IPS-NIHi7 (cell line): ENCODE measurements around the gene ZNF764.
"Not testable (repeated sequence)": the region's sequence is repeated elsewhere in the genome, so short reads cannot be mapped to it uniquely, and the experiment has no call there.

Experiments used
- DNase-seq: peaks from one replicate; pipeline ENCODE4 v3.0.0; 2012; ENCODE audit warnings: mixed read lengths; ENCODE audit errors: extremely low spot score

Gene ZNF764

DNA sequence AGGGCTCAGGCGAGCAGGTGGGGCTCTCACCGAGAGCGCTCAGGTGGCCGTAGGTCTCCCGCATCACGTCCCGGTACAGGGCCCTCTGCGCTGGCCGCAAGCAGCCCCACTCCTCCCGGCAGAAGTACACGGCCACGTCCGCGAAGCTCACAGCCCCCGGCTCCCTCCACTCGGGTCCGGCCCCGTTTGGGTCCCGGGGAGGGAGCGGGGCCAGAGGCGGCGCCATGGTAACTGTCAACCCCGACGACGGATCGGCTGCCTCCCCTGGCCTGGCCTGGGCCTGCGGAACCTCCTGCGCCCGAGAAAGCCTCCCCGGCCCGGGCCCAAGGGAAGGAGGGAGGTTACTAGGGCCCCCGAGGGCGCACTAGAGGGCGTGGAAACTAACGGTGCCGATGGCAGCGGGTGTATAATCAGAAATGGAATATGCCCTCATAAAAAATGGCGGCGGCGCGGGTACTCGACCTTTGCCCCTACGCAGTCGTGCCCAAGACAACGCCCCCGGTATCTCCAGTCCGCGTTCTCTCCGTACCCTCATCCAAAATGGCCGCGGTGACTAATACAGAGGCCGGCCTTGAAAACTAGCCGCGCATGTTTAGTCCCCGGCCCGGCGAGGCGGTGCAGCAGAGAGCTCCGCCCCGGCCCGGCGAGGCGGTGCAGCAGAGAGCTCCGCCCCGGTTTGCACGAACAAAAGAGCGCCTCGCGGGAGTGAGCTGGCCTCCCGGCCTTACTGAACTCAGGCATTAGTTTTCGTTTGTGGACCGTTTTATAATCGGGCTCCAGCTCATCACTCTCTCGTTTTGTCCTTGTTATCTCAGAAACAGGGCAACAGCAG, at the start of gene ZNF764:
Gene ZNF764 (minus strand): TSS at position 418 of the 832 bp plus-strand sequence. CDS start 192 bp downstream, at position 226.
- peak; percentile 94 for DNase-seq

DNA sequence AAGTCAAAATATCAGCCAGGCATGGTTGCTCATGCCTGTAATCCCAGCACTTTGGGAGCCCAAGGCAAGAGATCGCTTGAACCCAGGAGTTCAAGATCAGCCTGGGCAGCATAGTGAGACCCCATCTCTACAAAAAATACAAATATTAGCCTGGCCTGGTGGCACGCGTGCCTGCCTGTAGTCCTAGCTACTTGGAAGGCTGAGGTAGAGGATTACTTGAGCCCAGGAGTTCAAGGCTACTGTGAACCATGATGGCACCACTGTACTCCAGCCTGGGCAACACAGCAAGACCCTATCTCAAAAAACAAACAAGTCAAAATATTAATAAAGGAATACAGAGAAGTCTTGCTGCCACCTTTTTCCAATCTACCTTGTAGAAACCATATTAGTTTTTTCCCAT, 47.8 kb upstream of the ZNF764 start:
- DNase-seq: no peak

DNA sequence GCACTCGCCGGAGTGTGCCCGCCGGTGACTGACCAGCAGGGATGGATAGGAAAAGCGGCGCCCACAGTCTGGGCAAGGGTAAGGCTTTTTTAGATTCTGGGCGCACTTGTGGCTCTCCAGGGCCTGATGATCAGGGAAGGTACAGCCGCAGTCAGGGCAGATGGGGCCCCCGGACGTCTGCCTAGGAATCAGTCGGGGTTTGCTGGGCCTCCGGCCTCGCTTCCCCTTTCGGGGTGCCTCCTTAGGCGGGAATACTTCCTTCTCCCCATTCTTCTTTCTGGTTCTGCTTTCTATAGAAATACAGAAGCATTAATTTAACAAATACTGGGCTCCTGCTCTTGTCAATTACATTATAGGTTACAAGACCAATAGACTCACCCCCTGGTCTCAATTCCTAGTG, 47.0 kb upstream of the ZNF764 start:
- DNase-seq: no peak

DNA sequence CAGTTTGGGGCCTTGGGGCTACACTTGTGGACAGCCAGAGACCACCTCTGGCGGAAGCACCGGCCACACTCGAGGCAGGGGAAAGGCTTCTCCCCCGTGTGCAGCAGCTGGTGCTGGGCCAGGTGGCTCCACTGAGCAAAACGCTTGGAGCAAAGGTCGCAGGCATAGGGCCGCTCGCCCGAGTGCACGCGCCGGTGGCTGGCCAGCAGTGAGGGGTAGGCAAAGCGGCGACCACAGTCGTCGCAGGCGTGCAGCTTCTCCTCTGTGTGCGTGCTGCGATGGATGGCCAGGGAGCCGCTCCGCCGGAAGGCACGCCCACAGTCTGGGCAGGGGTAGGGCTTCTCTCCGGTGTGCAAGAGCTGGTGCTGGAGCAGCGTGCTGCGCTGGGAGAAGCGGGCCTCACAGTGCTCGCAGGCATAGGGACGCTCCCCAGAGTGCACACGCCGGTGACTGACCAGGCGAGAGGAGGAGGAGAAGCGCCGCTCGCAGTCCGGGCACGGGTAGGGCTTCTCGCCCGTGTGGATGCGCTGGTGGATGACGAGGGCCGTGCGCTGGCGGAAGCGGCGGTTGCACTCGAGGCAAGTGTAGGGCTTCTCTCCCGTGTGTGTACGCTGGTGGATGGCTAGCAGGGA, 46.3 kb upstream of the ZNF764 start:
- no peak for DNase-seq

DNA sequence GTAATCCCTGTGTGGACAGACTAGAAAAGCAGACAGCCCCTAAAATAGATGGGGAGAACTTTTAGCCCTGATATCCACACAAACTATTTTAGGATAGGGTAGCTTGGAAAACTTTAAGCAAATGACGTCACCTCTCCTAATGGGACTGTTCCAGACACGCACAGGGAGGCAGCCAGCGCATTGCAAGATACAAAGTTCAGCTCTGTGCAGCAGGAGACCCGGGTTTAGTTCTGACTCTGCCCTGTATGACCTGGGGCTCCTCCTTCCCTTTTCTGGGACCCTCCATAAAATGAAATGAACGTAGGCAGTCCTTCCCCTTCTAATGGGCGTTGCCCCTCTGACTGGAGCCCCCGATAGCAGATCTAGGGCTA, 45.8 kb upstream of the ZNF764 start:
- no peak for DNase-seq

DNA sequence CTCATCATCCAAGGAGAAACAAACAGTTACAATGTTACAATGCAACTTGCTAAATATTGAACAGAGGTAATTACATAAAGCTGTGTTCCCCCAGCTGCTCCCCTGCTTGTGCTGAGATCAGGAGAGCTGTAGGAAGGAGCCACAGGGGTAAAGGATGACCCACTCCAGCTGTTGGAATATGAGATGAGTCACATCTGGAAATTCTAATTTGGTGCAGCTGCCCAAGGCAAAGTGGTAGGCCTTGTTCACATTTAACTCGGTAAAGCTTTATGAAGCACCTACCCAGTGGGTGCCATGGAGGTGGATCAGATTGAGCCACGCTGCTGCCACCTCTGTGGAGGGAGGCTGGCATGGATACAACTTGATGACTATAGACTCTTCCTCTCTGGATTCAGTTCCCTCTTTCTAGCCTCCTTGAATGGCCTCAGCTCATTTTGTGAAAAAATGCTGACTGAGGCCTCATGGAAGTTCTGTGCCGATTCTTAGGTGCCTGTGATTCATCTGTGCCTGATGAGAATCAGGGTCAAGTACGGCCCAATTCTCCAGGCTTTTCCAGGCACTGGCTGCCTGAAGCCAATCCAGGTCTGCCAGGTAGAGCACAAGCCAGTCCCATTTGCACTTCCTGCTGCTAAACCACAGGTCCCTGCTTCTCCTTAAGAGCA, 44.6 kb upstream of the ZNF764 start:
- DNase-seq: no peak

DNA sequence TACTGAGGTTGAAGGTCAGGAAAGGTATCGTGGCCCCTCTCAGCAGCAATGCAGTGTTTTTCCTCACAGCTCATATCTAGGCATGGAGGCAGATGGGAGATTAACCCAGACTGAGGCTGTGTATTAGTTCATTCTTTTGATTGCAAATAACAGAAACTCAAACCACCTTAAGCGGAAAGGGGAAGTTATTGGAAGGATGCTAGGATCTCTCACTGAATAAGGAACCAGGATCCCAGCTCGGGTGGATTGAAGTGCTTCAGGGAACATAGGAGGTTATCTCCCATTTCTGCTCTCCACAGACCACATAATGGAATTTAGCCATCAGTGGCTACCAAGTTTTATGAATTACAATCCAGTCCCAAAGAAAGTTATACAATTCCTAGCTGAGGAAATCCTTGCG, 43.8 kb upstream of the ZNF764 start:
- no peak for DNase-seq

DNA sequence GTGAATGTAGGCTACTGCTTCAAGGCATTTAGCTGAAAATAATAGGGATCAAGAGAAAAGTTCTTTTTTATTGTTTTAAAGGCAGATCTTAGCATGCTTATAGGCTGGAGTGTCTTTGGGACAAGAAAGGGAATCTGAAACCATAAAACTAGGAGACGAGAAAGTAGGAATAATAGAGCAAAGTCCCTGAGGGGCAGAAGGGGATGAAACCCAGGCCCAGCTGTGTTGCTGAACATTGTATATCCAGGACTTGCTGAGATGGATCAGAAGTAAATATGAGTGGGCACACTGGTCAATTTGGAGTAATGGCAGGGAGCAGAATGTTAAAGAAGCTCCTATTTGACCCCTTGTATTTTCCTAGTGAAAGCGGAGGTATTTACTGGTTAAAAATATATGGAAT, 42.8 kb upstream of the ZNF764 start:
- no peak for DNase-seq

DNA sequence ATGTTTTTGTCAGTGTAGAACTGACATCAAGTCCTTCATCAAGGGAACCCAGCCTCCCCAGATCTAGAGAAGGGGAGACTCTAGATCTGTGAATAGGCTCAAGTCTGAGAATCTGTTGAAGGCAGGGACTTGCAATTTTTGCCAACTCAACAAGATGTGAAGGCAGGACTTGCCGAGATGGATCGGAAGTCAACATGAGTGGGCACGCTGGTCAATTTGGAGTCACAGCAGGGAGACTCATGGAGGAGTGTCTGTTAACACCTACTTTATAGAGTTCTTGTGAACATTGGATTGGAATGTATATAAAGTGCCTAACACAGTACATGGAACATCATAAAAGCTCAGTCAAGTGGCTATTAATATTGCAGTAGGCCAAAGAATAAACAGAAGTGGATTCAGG, 42.0 kb upstream of the ZNF764 start:
- DNase-seq: no peak

DNA sequence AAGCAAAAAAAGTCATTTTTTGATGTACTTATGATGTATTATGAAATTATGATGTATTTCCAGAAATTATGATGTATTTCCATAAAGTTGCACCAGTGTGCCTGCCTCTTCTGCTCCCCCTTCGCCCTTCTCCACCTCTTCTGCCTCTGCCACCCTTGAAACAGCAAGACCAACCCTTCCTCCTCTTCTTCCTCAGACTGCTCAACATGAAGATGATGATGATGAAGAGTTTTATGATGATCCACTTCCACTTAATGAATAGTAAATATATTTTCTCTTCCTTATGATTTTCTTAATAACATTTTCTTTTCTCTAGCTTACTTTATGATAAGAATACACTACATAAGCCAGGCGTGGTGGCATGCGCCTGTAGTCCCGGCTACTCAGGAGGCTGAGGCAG, 34.7 kb upstream of the ZNF764 start:
- DNase-seq: no peak

DNA sequence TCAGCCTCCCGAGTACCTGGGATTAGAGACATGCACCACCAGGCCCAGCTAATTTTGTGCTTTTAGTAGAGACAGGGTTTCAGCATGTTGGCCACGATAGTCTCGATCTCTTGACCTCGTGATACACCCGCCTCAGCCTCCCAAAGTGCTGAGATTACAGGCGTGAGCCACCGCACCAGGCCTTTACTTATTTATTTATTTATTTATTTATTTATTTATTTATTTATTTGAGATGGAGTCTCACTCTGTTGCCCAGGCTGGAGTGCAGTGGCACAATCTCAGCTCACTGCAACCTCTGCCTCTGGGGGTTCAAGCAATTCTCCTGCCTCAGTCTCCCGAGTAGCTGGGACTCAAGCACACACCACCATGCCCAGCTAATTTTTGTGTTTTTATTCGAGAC, 32.7 kb upstream of the ZNF764 start:
- DNase-seq: not testable (repeated sequence)

DNA sequence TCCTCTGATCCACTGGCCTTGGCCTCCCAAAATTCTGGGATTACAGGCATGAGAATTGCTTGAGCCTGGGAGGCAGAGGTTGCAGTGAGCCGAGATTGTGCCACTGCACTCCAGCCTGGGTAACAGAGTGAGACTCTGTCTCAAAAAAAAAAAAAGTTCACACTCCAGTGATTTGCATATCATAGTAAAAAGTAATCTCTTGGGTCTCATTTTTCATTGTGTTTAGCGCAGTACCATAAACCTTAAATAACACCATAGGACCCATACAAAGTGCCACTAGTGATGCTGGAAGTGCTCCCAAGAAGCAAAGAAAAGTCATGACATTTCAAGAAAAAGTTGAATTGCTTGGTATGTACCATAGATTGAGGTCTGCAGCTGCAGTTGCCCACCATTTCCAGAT, 31.4 kb upstream of the ZNF764 start:
- DNase-seq: not testable (repeated sequence)

DNA sequence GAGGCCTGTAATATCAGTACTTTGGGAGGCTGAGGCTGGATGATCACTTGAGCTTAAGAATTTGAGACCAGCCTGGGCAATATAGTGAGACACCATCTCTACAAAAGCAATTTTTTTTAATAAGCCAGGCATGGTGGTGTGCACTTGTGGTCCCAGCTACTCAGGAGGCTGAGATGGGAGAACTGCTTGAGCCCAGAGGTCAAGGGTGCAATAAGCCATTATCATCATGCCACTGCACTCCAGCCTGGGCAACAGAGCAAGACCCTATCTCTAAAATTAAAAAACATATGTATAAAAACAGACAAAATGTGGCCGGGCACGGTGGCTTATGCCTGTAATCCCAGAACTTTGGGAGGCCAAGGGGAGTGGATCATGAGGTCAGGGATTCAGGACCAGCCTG, 30.5 kb upstream of the ZNF764 start:
- no peak for DNase-seq

DNA sequence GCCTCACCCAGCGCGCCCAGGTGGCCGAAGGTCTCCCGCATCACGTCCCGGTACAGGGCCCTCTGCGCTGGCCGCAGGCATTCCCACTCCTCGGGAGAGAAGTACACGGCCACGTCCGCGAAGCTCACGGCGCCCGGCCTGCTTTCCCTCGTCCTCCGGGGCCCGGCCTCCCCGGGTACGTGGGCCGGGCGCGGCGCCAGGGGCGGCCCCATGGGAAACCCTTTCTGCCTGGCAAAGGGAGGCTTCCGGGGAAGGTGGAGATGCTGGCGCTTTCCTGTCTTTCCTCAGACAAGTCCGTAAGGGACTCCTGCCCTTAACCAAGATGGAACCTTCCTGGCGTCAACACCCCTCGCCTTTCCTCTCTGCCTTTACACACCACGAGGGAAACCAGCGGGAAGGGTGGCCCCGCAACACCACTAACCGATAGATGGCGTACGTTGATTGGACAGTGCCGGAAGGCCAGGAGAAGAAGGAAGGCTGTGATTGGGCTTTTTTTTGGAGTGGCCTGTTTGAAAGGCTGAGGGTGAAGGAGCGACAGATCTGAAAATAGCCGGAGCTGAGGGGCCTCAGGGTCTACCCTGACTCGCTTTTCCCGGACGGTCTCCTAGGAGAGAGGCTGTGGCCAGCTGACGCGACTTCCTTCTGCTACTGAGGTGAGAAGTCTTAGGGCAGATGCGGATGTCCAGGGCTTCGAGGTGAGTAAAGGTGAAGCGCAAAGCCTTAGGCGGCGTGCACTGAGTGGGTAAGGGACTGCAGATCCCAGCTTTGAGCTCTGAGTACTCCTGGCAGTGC, 27.4 kb upstream of the ZNF764 start, which contains the start of gene ZNF785:
Gene ZNF785 (minus strand): TSS at position 298 of the 792 bp plus-strand sequence. CDS start 86 bp downstream, at position 212.
- DNase-seq: peak; percentile 96

DNA sequence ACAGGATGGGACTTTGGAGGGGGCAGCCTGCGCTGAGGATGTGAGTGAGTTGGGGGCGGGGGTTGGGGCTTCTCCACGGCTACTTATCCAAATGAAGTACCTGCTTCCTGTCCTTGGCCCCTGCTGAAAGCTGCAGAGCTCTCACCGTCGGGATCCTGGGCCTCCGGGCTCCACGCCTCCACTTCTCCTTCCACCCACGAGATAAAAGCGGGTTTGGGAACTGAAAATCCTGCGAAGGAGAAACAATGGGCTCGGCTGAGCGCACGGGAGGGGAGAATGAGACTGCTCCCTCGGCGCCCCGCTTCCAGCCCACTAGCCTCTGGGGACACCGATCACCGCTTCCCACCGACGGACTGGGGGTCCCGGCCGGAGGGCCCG, 26.8 kb upstream of the ZNF764 start:
- peak; percentile 45 for DNase-seq

DNA sequence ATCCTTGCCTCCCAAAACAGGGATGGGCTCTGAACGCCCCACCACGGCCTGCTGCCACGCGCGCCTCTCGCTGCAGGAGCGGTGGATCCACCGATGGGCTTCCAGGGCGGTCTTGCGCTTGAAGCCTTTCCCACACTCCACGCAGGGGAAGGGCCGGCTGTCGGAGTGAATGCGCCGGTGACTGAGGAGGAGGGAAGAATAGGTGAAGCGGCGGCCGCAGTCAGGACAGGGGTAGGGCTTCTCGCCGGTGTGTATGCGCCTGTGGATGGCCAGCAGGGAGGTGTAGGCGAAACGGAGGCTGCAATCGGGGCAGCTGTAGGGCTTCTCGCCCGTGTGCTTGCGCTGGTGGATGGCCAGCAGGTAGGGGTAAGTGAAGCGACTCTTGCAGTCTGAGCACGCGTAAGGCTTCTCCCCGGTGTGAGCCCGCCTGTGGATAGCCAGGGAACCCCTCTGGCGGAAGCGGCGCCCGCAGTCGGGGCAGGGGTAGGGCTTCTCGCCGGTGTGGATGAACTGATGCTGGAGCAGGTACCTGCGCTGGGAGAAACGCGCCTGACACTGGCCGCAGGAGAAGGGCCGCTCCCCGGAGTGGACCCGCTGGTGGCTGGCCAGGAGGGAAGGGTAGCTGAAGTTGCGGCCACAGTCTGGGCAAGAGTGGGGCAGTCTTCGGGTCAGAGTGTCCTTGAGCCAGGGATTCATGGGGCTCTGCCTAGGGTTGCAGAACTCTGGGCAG, 24.6 kb upstream of the ZNF764 start:
- DNase-seq: no peak

DNA sequence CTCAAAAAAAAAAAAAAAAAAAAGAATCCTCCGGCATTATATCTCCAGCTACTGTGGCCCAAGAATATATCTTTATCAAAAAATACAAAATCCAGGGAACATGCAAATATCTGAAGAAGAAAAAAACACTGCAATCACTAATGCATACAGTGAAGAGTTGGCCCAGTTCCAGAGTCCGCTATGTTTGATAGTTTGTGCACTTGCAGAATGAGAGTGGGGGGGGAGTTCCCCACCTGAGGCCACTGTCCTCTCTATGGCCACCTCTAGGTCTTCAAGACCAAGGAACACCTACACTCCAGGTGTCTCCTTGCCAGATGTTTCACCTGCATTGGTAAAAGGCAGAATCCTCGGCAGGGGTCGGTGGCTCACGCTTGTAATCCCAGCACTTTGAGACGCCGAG, 23.3 kb upstream of the ZNF764 start:
- DNase-seq: no peak

DNA sequence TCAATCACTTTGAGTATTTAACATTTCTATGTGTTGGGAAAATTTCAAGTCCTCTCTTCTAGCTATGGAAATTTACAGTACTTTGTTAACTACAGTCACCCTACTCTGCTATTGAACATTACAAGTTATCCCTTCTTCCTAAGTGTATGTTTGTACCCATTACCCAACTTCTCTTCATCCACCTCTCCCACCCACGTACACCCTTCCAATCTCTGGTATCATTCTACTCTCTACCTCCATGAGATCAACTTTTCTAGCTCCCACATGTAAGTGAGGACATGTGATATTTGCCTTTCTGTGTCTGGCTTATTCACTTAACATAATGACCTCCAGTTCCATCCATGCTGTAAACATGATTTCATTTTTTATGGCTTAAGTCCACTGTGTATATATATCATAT, 16.5 kb upstream of the ZNF764 start:
- DNase-seq: no peak

DNA sequence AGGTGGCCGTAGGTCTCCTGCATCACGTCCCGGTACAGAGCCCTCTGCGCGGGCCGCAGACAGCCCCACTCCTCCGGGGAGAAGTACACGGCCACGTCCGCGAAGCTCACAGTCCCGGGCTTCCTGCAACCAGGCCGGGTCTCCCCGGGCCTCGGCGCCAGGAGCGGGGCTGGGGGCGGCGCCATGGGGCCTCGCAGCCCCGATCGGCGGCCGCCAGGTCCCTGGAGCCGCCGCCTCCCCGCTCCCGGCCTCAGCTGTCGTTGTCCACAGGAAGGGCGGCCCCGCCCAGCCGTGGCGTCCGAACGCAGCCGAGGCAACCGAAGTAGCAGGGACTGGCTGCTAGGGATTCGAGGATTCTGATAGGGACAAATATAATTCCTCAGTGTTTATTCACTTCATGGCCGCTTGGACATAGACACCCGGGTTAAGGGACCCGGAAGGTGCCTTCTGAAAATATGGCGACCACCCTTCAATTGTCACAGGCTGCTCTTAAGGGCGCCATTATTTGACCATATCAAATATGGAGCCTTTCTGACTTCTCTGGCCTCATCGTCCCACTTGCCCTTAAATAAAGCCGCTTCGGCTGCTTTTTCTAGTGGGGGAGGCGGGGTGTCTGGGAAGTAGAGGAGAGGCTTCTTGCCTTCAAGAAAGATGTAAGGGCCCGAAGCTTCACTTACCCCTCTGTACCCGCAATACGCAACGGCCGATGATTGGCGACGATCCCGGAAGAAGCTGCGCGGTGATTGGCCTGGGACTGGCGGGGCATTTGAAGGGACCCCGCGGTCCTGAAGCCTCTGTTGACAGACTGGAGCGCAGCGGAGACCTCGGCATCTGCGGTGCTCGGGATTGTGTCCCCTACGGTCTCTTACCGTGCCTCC, 13.5 kb upstream of the ZNF764 start, which contains the start of gene ZNF688:
Gene ZNF688 (minus strand): TSS at position 270 of the 878 bp plus-strand sequence. CDS start 85 bp downstream, at position 185.
- peak; percentile 97 for DNase-seq
